Measurements from ENCODE around the gene AKAP9.
"Not testable (repeated sequence)": the region's sequence is repeated elsewhere in the genome, so short reads cannot be mapped to it uniquely, and the experiment has no call there.

The AKAP9 gene

GRCh38 chr7:92013611-92014010 is 72.9 kb downstream of the AKAP9 start:
- DNase-seq (ENCODE audit: low read depth) = no peak

DNA sequence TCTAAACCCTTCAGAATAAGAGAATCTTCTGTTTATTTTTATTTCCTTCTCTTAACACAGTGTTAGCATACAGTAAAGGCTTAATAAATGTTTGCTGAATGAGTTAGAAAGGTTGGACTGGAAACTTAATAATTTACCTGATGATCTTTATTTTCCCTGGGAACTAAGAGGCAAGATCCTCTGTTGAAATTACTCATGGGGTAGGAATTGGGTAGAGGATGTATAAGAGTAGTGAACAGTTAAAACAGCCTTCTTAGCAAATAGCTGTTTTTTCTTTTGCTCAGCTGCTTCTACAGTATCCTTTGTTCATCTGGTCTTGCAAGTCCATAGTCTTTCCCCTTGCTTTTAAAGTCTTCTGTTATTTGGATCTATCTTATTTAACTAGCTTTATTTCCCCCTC is 80.0 kb downstream of the AKAP9 start:
- DNase-seq (ENCODE audit: low read depth) = no peak

DNA sequence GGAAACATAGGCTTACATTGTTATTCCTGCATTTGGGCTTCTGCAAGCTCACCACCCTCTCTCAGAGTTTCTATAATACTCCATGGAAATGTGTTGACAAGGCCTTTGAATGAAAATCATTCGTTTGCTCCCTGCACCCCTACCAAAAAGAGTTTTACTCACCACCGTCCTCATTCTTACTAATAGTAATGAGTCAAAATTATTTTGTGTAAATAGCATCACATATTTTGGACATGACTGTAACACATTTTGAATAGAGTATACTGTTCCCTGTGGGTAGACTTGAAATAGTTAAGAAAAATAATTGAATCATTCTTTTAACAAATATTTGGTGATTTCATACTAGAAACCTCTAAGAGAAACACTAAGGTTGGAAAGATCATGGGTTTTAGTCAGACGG is 84.6 kb downstream of the AKAP9 start:
- DNase-seq (ENCODE audit: low read depth) = no peak

- DNase-seq (ENCODE audit: low read depth) = not testable (repeated sequence)
These were observed 86.0 kb downstream of the AKAP9 start for GRCh38 chr7:92026635-92027034.

DNA sequence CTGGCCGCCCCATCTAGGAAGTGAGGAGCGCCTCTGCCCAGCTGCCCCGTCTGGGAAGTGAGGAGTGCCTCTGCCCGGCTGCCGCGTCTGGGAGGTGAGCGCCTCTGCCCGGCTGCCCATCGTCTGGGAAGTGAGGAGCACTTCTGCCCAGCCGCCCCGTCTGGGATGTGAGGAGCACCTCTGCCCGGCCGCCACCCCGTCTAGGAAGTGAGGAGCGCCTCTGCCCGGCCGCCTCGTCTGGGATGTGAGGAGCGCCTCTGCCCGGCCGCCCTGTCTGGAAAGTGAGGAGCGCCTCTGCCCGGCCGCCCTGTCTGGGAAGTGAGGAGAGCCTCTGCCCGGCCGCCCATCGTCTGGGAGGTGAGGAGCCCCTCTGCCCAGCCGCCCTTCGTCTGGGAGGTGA is 86.5 kb downstream of the AKAP9 start:
- not testable (repeated sequence) for DNase-seq (ENCODE audit: low read depth)

- DNase-seq (ENCODE audit: low read depth) = no peak
These were observed 87.6 kb downstream of the AKAP9 start for GRCh38 chr7:92028226-92028625.

DNA sequence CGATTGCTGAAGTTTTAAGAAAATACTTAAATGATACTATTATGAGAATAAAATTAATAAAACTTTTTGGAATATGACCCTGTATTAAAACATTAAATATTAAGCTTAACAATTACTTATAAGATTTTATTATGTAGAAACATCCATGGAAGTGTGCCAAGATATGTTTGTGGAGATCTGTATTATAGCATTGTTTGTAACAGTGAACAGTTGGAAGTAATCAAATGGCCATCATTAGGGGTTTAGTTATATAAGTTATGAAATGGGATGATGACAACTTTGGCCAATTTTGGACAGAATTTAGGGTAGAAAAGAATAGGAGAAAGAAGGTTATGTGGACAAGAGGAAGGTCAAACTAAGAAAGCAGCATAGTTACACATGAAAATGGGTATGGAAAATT is 88.0 kb downstream of the AKAP9 start:
- no peak for DNase-seq (ENCODE audit: low read depth)

DNA sequence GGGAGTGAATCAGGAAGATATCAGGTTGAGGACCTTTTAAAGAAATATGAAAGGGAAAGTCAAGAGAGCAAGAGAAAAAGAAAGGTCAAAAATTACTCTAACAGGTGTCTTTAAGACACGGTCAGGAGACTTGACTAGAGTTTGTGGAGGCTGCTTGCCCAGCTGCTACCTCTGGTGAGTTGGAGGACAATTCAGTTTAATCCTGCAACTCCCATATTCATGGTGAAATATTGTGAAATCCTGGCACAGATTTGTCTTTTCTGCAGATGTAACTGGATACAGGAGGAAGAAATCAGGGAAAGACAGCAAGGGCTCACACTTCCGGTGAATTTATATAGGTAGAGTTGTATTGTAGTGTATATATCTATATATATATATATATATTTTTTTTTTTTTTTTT is 93.5 kb downstream of the AKAP9 start:
- peak; percentile 35 for DNase-seq (ENCODE audit: low read depth)

DNA sequence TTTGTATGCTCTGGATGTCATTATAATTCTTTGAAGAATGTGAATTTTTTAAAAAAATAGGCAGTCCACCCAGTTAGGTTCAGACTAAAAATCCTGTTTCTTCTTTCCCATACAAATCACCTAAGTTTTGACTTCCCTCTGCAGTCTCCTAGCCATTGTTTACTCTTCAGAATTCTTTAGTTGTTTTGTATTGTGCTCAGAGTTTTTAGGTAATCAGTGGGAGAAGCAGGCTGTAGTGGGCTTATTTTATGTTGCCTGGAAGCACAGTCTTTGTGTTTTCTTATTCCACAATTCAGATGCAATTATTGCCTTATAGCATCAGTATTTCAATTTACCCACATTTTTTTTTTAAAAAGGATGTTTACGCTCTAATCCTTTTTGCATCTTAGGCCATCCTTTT is 94.9 kb downstream of the AKAP9 start:
- DNase-seq (ENCODE audit: low read depth) = no peak

DNA sequence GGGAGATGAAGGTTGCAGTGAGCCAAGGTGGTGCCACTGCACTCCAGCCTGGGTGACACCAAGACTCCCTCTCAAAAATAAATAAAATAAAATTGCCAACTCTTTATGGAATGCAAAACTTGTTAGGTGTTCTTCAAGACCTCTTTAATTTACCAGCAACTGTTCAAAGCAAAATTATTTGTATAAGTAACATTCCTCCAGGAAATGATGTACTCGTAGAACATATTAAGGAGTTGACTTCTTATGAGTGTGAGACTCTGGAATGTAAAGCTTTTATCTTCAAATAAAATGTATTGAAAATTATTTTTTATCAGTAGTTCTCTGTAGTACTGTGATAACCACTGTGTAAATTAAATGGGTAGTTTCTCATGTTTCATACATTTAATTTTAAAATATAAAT is 99.2 kb downstream of the AKAP9 start:
- no peak for DNase-seq (ENCODE audit: low read depth)

- DNase-seq (ENCODE audit: low read depth) = no peak
These were observed 101.5 kb downstream of the AKAP9 start for GRCh38 chr7:92042056-92042737.

- no peak for DNase-seq (ENCODE audit: low read depth)
These were observed 102.4 kb downstream of the AKAP9 start for GRCh38 chr7:92043098-92043497.

DNA sequence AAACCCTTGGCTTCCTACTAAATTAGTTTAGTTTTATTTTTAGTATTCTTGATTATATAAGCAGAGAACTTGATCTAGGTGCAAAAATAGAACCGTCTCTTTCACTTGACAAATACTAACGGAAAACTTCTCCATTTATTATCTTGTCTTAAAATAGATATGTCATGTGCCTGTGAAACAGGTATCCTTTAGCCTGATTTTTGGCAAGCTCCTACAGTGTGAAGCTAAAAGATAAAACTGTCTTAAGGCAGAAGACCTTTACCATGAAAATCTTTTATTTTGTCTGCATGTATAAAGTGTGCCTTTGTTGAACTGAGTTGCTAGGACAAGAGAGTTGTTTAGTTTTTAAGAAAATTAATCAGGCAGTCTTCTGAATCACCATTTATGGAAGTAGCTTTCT is 103.0 kb downstream of the AKAP9 start:
- no peak for DNase-seq (ENCODE audit: low read depth)

GRCh38 chr7:92044148-92044547 is 103.5 kb downstream of the AKAP9 start:
- DNase-seq (ENCODE audit: low read depth) = no peak

GRCh38 chr7:92044940-92045339 is 104.3 kb downstream of the AKAP9 start:
- no peak for DNase-seq (ENCODE audit: low read depth)

DNA sequence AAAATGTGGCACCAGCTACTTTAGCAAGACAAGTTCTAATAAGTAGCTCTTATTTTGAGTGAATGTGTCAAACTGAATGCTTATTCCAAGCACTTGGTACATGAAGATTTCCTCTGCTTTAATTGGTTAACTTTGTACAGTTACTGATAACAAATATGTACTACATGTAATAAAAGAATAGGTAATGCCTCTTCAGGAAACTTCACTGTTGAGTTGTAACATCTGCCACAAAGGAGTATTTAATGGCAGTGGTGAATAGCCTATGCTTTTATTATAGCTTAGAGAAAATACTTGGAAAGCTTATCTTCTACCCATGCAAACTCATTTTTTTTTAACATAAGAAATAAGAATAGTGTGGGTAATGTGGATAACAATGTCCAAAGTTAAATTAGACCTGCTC is 111.0 kb downstream of the AKAP9 start:
- DNase-seq (ENCODE audit: low read depth) = no peak

DNA sequence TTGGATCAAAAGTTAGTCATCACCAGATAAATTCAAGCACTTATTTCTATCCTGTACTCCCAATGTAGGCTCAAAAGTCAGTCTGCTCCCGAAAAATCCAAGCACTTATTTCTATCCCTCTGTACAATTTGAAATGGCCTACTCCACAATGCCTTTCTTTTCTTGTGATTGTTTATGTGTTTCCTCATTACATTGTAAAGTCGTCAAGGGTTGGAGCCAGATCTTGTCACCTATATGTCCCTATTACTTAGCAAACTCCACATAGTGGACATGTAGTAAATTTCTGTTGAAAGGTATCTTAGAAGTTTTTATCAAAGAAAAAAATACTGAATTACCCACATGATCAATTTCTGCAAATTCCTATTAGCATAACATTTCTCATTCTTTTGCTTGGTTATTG is 111.5 kb downstream of the AKAP9 start:
- DNase-seq (ENCODE audit: low read depth) = no peak

- DNase-seq (ENCODE audit: low read depth) = no peak
These were observed 112.0 kb downstream of the AKAP9 start for GRCh38 chr7:92052684-92053083.

- DNase-seq (ENCODE audit: low read depth) = no peak
These were observed 112.7 kb downstream of the AKAP9 start for GRCh38 chr7:92053312-92053711.

- no peak for DNase-seq (ENCODE audit: low read depth)
These were observed 115.6 kb downstream of the AKAP9 start for GRCh38 chr7:92056286-92056685.

DNA sequence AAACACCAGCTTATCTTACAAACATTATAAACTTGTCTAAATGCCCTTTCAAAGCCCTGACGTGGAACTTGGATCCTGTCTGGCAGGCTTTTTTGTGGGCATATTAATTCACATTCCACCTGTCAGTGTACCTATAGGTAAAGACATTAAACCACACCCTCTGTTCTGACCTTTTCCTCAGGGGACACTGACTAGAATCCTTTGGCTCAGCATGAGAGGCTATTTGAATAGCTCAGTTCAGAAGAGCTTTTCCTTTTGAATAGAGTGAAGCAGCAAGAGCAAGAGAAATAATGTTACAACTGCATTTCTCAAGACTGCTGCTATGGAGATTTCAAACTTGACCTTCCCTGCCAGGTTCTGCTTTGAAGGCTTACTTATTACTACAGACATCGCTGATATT is 116.7 kb downstream of the AKAP9 start:
- no peak for DNase-seq (ENCODE audit: low read depth)

- DNase-seq (ENCODE audit: low read depth) = no peak
These were observed 117.4 kb downstream of the AKAP9 start for GRCh38 chr7:92058040-92058439.

GRCh38 chr7:92058899-92059298 is 118.2 kb downstream of the AKAP9 start:
- no peak for DNase-seq (ENCODE audit: low read depth)

GRCh38 chr7:92061154-92061553 is 120.5 kb downstream of the AKAP9 start:
- no peak for DNase-seq (ENCODE audit: low read depth)

All from fibroblast of the conjunctiva (primary cell).